ENCODE measurements around the gene GARIN5A.

GARIN5A gene

DNA sequence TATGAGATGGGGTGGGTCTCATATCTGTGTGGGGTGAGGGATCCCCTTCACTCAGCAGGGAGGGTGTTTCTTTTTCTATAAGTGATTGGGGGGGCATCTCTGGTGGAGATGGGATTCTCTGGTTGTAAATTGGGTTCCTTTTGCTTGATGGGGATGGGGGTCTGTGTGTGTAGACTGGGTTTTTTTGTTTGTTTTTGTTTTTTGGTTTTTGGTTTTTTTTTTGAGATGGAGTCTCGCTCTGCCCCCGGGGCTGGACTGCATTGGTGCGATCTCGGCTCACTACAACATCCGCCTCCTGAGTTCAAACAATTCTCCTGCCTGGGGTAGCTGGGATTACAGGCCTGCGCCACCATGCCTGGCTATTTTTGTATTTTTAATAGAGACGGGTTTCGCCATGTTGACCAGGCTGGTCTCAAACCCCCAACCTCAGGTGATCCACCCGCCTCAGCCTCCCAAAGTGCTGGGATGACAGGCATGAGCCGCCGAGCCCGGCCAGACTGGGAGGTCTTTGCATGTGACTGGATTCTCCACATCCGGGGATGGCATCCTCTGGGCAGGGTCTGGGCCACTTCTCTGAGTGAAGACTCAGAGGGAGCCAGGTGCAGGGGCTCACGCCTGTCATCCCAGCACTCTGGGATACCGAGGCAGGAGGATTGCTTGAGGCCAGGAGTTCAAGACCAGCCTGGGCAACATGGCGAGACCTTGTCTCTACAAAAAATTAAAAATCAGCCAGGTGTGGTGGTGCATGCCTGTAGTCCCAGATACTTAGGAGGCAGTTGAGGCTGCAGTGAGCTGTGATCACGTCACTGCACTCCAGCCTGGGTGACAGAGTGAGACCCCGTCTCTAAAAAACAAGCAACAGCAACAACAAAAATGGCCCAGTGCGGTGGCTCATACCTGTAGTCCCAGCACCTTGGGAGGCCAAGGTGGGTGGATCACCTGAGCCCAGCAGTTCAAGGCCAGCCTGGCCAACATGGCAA lies 43.2 kb downstream of the GARIN5A start:
- no peak for DNase-seq (ENCODE audit: low read depth)

DNA sequence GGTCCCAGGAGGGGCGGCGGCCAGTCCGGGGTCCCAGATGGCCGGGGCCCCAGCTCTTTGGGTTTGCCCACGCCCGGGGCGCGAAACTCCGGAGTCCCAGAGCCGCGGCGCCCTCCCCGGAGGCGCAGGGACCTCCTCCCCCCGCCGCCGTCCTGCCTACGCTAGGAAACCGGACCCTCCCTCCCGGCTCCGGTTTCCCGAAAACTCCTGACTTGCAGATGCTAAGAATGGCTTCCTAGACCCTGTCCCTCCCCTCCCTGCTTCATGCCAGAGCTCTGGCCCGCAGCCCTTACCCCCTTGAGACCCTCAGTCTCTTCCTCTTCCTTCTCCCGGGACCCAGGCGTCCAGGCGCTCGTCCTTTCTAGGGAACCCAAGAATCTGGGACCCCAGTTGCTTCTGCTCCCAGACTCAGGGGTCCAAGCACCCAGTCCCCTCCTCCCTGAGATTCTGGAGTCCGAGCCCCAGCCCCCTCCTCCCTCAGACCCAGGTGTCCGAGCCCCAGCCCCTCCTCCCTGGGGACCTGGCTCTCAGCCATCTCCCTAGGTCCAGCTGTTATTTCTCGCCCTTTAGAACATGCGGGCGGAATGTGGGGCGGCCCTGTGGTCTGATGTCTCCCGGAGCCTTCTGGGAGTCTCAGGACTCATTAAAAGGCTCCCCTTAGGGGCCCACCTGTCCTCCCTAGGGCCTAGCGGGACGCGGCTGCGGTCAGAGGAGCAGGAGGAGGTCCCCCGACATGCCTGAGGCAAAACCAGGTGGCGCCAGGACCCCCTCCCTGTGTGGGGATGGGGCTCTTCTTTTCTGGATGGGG lies 44.2 kb downstream of the GARIN5A start, which contains the start of gene MYBPC2:
Gene MYBPC2 (plus strand): TSS at position 672 of the 808 bp plus-strand sequence. CDS start 62 bp downstream, at position 734.
- no peak for DNase-seq (ENCODE audit: low read depth)

DNA sequence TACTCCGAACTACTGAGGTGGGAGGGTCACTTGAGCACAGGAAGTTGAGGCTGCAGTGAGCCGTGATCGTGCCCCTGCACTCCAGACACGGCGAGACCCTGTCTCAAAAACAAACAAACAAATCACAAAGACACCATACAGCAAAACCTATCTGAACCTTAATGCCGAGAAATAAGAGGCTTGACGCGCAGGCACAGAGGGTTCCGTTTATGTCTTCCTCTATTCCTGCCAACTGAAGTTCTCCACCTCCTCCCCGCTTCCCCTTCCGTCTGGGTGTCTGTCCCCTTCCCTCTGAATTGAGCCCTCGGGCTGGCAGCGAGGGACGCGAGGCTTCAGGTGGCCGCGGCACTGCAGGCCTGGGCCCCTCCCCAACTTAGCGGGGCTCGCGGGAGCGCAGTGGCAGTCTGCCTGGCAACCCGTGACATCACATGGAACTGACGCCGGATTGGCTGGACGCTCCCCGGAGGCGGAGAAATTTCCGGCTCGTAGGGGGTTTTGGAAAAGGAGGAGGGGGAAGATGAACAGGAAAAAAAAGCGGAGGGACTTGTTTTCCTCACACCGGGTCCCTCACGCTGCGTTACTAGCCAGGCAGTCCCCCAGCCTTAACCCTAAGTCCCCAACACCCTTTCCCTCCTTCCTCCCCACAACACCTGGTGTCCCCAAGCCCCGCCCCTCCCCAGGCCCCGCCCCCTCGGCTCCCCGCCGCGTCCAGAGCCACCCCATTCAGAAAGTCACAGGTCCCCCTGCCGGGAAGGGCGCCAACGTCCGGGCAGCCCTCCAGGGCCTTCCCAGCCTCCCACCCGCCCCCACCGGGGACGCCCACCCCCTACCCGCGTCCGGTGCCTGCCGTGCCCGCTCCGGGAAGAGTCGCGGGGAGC lies 45.1 kb downstream of the GARIN5A start:
- DNase-seq (ENCODE audit: low read depth), result peak; percentile 78

DNA sequence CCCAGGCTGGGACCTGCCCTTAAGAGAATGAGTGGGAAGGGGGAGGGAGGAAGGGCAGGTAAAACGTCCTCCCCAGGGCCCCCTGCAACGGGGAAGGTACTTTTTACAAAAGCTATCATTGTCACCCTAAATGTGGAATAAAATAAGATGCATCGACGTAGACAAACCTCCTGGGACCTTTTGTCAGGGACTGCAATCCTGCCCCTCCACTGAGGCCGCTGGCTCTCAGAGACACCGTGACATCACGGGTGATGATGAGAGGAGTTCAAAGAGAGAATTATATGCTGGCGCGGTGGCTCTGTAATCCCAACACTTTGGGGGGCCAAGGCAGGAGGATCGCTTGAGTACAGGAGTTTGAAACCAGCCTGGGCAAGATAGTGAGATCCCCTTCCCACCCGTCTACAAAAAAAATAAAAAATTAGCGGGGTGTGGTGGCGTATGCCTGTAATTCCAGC lies 45.7 kb downstream of the GARIN5A start:
- DNase-seq (ENCODE audit: low read depth), result no peak

DNA sequence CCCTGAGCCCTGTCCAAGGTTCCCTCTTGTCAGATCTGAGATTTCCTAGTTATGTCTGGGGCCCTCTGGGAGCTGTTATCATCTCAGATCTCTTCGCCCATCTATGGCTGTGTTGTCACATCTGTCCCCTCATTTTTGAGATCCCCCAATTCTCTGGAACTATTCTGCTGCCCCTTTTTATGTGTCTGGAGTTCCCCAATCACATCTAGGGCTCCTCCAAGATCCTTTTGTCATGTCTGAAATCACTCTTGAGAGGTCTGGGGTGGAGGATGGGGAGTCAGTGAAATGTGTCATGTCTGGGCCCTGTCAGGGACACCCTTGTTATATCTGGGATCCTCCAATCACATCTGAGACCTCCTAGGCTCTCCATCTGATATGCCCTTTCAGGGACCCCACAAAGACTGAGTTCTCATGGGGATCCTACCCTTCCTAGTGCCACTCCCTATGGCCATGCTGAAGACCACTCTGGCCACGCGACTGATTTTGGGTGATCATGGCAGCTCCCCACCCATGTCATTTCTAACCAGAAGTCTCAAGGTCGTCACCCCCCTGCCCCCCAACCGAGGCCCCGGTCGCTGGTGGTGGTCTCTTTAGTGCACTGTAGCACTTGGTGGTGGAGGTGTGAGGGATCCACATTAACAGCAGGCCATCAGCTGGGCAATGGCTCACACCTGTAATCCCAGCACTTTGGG lies 47.7 kb downstream of the GARIN5A start:
- no peak for DNase-seq (ENCODE audit: low read depth)

DNA sequence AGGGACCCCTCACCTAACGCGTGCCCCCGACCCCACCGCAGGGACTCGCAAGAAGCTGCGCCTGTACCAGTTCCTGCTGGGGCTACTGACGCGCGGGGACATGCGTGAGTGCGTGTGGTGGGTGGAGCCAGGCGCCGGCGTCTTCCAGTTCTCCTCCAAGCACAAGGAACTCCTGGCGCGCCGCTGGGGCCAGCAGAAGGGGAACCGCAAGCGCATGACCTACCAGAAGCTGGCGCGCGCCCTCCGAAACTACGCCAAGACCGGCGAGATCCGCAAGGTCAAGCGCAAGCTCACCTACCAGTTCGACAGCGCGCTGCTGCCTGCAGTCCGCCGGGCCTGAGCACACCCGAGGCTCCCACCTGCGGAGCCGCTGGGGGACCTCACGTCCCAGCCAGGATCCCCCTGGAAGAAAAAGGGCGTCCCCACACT lies 48.6 kb downstream of the GARIN5A start:
- peak; percentile 25 for DNase-seq (ENCODE audit: low read depth)

DNA sequence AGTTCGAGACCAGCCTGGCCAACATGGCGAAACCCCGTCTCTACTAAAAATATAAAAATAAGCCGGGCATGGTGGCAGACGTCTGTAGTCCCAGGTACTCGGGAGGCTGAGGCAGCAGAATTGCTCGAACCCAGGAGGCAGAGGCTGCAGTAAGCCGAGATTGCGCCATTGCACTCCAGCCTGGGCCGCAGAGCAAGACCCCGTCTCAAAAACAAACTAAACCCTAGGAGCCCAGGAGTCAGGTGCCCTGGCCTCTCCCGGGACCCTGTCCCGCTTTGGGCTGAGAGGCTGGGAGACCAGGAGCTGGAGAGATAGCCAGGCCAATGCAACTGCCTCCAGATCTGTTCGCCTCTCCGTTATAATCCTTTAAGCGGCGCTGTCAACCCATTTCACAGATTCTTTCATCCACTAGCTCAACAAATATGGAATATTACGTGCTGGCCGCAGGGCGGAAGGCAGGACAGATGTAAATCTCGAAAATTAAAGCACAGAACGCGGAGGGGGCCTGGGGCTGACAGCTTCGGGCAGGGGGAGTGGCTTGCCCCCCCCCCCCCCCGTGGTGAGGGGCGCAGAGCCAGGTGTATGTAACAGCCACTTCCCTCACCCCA lies 49.2 kb downstream of the GARIN5A start:
- DNase-seq (ENCODE audit: low read depth), result no peak

DNA sequence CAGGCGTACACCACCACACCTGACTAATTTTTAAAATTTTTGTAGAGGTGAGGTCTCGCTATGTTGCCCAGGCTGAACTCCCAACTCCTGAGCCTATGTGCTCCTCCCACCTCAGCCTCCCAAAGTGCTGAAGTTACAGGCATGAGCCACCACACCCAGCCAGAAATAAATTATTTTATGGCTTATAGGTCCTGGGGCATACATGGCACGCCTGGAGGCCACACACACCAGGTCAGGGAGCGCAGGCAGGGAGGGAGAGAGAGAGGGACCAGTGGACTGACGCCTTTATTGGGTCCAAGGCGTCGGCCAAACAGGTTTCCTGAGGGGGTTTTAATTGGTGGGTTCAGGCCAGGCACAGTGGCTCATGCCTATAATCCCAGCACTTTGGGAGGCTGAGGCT lies 51.1 kb downstream of the GARIN5A start:
- no peak for DNase-seq (ENCODE audit: low read depth)

DNA sequence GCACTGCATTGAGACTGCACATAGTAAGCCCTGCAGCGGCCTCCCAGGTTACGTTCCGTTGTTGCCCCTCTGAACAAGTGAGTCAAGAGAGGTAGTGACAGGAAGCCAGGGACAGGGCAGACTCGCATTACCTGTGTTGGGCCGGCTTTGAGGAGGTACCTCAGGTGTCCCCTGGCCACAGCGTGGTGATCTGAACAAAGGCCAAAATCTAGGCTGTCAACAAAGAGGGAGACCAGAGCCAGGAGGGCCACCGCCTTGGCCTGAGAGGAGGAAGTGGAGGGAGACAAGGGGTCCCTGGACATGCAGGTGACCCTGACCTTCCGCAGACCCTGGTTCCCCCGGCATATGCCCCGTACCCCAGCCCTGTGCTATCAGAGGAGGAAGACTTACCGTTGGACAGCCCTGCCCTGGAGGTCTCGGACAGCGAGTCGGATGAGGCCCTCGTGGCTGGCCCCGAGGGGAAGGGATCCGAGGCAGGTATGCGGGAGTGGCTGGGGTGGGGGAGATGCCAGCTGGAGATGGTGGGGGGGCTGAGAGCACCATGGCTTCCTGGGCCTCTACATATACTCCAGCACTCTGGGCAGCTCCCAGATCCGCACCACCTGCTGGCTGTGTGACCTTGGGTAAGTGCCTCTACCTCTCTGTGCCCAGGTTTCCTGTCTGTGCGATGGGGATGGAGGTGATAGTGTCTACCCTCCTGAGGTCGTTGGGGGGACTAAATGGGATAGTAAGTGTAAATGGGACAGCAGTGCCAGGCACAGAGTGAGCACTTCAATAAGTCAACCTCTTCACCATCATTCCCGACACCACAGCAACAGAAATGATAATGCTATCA lies 53.2 kb downstream of the GARIN5A start:
- no peak for DNase-seq (ENCODE audit: low read depth)

DNA sequence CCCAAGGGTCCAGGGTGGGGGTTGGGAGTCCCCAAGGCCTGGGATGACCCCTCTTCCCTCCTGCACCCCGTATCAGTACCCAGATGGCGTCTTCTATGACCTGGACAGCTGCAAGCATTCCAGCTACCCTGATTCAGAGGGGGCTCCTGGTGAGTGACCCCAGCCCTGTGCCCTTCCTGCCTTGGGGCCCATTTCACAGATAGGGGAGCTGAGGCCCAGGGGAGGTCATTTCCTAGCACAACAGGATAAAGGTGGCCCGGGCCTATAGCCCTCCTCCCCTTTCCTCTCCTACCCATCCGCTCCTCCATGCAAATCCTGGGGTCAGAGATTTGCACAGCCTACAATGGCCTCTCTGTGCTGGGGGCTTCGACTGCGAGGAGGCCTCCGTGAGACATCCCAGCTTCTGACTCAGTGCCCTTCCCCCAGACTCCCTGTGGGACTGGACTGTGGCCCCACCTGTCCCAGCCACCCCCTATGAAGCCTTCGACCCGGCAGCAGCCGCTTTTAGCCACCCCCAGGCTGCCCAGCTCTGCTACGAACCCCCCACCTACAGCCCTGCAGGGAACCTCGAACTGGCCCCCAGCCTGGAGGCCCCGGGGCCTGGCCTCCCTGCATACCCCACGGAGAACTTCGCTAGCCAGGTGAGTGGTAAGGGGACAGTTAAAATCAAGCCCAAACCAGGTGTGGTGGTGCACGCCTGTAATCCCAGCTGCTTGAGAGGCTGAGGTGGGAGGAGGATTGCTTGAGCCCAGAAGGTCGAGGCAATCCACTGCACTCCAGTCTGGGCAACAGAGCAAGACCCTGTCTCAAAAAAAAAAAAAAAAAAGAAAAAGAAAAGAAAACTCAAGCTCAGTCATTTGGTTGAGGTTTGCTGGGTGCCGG lies 54.0 kb downstream of the GARIN5A start:
- DNase-seq (ENCODE audit: low read depth), result no peak

DNA sequence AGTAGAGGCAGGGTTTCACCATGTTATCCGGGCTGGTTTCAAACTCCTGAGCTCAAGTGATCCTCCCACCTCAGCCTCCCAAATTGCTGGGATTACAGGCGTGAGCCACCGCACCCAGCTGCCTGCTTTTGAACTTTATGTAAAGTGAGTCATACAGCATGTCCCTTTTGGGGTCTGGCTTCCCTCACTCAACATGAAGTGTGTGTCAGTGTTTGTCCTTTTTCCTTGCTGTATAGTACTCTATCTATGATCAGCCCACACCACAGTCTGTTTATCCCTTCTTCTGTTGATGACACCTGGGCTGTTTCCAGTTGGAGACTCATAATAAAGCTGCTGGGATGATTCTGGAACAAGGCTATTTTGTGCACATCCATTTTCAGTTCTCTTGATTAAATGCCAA lies 55.8 kb downstream of the GARIN5A start:
- no peak for DNase-seq (ENCODE audit: low read depth)

DNA sequence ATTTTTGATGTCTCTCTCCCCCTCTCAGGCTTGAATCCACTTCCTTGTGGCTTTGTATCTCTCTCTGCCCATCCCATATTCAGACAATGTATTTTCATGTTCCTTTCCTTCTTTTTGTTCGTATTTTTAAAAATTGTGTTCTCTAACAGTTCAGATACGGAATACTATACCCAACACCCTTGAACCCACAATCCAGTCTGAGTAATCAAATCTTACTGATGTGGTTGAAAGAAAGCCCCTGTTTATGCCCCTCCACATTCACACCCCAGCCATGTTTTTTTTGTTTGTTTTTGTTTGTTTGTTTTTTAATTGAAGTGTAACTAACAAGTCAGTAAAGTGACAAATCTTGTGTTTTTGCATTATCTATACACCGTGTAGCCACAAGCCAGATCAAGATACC lies 56.5 kb downstream of the GARIN5A start:
- DNase-seq (ENCODE audit: low read depth), result no peak

DNA sequence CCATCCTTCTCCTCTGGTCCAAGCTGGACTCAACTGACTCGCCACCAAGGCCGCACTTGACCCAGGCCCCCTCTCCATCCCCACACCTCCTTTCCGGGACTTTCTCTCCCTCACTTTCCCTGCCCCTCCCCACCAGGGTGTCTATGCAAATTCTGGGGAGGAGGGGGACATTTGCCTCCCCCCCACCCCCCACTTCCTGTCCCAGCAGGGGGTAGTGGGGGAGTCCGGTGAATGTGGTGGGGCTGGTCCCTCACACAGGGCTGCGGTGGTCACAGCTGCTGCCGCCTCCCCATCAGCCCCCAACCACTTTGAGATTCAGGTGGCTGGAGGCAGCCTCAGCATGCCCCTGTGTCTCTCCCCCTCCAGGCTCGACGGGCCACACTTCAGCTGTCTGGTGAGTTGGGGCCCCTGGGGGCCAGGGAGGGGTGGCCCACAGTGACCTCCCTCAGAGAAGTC lies 57.0 kb downstream of the GARIN5A start:
- DNase-seq (ENCODE audit: low read depth), result no peak

DNA sequence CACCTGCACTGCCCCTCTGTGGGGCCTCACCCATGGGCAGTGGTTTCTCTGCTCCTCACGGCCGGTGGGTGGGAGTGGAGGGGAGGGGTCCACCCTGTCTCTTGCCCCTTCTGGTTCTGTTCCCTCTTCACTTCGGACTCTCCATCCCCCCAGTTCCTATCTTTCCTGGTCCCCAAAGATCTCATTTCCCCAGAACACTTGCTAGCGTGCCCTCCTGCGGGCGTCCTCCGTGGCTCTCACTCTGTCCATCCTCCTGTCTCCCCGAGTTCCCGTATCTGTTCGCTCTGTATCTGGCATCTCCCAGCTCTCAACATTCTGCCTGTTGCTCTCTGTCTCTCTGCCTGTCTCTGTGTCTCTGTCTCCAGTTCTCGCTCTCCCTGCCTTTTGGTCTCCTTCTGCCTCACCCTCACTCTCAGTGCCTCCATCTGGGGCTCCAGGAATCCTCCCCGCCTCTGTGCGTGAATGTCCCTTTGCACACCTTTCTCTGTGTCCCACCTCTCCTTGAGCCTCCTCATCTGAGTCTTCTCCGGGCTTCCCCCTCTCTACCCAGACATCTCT lies 57.5 kb downstream of the GARIN5A start:
- no peak for DNase-seq (ENCODE audit: low read depth)

DNA sequence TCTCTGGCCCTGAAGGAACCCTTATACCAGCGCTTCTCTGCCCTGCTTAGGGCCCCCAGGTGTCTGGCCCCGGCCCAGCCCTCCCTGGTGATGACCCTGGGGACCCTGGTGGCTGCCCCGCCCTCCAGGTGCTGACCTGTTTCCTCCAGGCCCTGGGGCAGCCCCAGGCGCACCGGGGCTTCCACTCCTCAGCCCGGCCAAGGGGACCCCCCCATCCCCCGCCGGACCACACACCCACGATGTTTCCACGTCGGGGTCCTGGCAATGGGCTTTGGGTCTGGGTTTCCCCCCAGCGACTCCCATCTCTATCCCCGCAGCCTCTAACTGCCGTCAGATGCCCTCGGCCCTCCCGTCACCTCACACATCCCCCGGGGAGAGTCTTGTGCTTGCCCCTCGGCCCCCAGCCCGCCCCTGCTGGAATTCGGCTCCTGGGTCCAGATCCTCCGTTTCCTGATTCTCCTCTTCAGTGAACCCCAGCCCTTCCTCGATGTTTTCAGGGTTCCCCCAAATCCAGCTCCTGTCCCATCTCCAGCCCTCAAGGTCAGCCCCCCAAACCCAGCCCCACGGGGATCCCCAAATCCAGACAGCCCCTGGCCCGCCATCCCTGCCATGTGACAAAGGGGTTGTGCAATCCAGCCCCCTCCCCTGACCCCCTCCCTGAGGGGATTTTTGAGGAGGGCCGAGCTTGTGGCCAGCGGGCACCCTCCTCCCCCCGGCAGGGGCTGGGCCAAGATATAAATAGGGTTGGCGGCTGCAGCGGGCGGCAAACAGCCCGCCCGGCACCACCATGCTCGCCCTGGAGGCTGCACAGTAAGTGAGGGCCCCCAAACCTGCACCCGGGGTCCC lies 58.2 kb downstream of the GARIN5A start, which contains the start of gene SPIB:
Gene SPIB (plus strand): TSS at position 763 of the 846 bp plus-strand sequence. CDS start 25 bp downstream, at position 788.
- DNase-seq (ENCODE audit: low read depth), result no peak

DNA sequence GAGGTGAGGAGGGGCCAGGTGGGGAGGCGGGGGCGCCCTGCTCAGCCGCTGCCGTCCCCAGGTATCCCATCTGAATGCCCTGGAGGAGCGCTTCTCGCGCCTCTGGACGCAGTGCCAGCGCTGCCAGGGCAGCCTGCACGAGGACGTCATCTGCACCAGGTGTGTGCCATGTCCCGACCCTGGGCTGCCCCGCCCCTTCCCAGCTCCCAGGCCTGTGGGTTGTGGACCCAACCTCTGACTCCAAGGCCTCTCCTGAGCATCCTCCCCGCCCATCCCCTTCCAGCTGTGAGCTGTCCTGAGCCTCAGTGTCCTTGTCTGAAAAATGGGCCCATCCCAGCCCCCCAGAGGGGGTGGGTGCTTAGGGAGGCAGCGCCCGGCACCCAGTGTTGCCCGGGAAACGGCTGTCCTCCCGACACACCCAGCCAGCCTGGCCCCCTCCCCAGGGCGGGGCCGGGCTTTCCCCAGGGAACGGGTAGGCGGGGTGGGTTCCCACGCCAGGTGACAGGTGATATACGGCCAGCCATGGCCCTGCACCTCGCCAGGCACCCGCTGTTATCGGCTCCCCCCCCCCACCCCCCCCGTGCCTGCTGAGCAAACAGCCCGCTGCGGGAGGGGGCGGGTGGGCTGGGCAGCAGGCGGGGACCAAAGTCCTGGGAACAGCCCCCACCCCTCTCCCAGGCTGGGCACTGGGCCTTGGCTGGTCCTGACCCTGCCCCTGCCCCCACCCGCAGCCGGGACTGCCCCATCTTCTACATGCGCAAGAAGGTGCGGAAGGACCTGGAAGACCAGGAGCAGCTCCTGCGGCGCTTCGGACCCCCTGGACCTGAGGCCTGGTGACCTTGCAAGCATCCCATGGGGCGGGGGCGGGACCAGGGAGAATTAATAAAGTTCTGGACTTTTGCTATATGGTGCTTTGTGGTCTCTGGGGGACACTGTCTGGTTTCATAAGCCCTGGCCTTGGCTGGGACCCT lies 59.3 kb downstream of the GARIN5A start:
- no peak for DNase-seq (ENCODE audit: low read depth)
